ENCODE results near the gene FCRL2.

The FCRL2 gene

DNA sequence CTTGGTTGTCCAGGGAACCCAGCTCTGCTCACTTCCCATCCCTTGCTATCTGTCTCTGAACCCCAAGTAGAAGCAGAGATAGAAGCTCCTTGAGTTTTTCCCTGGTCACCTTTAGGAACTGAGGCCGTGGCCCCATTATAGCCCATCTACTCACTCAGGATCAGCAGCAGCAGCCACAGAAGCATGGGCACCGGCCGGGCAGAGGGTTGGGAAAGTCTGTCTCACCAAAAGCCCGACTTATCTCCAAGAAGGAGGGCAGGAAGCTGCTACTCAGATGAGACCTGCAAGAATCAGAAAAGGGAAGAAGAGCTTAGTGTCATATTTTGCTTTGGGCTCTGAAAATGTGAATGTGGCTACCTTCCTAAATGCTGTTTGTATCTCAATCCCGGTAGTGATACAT, 76.6 kb downstream of the FCRL2 start:
- Histone ChIP-seq H3K27ac (no peak overlapping the region), H3K4me1 (ENCODE audit: control insufficient read depth in 1 of 2, insufficient read depth in 1 of 2, low read depth in 1 of 2, low read length in 1 of 2) (no peaks in the 10 kb centered on the region), H3K4me3 (ENCODE audit: low read depth in 1 of 2, low read length in 1 of 2) (no peak overlapping the region), H3K9me3 (no peaks in the 10 kb centered on the region), H3K27me3 (peaks cover 58% of the 10 kb centered on the region), H3K36me3 (no peaks in the 10 kb centered on the region)
- TF ChIP-seq, protein P1, sequence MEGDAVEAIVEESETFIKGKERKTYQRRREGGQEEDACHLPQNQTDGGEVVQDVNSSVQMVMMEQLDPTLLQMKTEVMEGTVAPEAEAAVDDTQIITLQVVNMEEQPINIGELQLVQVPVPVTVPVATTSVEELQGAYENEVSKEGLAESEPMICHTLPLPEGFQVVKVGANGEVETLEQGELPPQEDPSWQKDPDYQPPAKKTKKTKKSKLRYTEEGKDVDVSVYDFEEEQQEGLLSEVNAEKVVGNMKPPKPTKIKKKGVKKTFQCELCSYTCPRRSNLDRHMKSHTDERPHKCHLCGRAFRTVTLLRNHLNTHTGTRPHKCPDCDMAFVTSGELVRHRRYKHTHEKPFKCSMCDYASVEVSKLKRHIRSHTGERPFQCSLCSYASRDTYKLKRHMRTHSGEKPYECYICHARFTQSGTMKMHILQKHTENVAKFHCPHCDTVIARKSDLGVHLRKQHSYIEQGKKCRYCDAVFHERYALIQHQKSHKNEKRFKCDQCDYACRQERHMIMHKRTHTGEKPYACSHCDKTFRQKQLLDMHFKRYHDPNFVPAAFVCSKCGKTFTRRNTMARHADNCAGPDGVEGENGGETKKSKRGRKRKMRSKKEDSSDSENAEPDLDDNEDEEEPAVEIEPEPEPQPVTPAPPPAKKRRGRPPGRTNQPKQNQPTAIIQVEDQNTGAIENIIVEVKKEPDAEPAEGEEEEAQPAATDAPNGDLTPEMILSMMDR (IDR thresholded peaks at IDR 0.05): no peak

DNA sequence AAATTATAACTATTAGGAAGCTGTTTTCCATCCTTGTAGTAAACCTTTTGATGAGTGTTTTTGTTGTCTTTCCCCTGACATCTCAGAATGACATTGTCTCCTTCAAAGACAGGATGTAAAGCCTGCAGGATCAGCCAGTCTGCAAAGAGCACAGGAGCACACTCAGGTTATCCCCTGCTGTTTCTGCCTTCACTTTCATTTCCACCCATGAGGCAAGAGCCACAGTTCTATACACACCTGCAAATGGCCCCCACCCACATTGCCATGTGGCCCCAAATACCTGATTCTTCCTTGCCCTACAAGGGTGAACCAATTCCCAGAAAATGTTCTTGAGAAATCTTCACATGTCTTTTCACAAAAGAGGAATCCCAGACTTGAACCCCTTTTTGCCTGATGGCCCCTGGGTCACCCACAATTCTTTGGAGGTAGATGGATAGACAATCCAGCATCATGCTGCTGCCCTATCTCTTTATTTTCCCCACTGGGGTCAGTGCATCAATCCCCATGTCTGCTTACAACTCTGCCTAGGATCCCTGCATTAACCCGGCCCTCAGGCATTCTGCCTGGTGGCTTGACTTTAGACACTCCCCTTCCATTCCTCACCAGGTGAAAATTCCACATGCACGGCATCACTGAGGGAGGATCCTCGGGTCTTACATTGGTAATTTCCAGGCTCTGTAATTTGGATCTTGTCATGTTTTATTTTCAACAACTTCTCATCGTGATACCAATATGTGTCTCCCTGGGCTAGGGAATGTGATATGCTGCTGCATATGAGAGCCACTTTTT, 79.0 kb downstream of the FCRL2 start:
- Histone ChIP-seq H3K27ac (no peak overlapping the region), H3K27me3 (peaks cover 61% of the 10 kb centered on the region), H3K9me3 (no peaks in the 10 kb centered on the region), H3K4me1 (ENCODE audit: control insufficient read depth in 1 of 2, insufficient read depth in 1 of 2, low read depth in 1 of 2, low read length in 1 of 2) (no peaks in the 10 kb centered on the region), H3K36me3 (no peaks in the 10 kb centered on the region), H3K4me3 (ENCODE audit: low read depth in 1 of 2, low read length in 1 of 2) (no peak overlapping the region)
- TF ChIP-seq, protein P1 (IDR thresholded peaks at IDR 0.05): no peak

DNA sequence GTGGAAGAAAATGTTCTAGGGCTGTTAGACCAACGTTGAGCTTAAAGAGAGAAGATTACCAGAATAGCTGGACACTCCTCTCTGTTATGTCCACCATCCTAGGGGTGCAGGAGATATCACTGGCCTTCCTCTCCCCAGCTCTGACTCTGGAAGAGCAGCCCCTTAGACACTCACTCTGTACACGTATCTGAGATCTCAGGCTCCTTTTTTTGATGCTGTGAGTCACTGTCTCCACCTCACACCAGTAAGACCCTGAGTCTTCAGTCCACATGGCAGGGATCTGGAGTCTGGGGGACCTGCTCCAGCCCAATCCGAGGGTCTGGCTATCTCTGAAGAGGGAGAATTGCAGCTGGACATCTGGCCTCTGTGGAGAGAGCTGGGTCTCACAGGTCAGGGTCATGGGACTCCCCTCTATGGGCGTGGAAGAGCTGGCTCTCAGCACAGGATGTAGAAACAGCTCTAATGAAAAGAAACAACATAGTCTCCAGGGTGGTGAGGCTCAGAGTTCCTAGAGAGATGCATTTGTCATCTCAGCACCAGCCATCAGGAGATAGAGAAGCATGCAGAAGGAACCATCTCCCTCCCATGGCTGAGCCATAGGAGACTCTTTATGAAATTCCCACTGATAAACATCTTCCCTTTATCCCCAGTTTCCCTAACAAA, 79.8 kb downstream of the FCRL2 start:
- H3K4me3 ChIP-seq (ENCODE audit: low read depth in 1 of 2, low read length in 1 of 2): no peak overlapping the region
- no peaks in the 10 kb centered on the region for H3K36me3 ChIP-seq

More for the DNA sequence above, 79.8 kb downstream of the FCRL2 start:
- TF ChIP-seq, protein P1 (IDR thresholded peaks at IDR 0.05): no peak
- Histone ChIP-seq H3K9me3 (no peaks in the 10 kb centered on the region), H3K4me1 (ENCODE audit: control insufficient read depth in 1 of 2, insufficient read depth in 1 of 2, low read depth in 1 of 2, low read length in 1 of 2) (no peaks in the 10 kb centered on the region), H3K27ac (no peak overlapping the region), H3K27me3 (peaks cover 54% of the 10 kb centered on the region)
